D341Med (cell line): ENCODE results near the gene ARIH2.
A peak's percentile ranks its signal among the peaks of the same experiment; 100 is the strongest.
"Not testable (repeated sequence)": the region's sequence is repeated elsewhere in the genome, so short reads cannot be mapped to it uniquely, and the experiment has no call there.

Source experiments
- DNase-seq: peaks from one replicate; pipeline ENCODE4 v3.0.0; 2012; ENCODE audit warnings: low spot score

Gene ARIH2

DNA sequence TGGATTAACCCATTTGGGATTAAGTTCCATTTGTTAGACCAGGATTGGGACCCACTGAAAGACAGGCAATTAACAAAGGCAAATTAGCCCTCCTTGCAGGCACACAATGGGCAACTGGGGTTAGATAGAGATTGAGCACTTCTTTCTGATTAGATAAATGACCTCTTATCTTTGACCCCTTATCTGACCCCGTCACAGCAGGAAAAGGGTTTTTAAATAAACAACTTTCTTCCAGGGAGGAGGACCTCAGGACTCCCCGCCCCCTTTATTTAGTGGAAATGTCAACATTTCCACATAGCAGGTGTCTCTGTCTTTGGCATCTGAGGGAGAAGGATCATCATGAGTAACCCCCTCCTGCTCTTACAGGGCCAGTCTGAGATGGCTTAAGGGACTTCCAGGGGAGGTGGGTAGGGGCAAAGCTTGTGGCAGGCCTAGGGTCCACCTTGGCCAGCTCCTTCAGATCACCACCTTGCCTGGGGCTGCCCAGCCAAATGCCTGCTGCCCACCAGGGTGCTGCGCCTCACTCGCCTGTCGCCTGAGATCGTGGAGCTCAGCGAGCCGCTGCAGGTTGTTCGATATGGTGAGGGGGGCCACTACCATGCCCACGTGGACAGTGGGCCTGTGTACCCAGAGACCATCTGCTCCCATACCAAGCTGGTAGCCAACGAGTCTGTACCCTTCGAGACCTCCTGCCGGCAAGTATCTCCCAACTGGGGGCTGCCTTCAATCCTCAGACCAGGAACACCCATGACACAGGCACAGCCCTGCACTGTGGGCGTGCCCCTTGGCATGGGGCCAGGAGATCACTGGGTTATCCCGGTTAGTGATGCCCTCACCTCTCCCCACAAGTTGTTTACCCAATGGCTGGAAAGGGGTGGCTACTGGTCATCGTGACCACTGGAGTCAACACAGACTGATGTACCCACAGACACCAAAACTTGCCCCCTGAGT is 86.0 kb downstream of the ARIH2 start:
- no peak for DNase-seq

DNA sequence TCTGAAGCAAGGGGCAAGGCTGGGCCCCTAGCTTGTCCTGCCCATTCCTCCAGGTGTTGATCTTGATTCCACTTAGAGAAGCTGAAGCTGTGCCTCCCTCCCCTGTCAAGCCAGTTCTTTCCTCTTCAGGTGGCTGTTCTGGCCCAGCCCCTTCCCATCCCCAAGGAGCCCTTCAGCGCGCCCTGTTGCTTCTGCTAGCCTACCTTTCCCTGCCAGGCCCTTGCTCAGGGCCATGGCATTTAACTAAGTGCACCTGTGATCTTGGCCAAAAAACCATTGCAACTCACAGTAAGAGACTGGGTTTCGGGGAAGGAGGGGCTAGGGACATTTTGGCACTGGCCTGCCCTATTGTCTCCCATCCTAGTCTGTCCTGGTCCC is 86.7 kb downstream of the ARIH2 start:
- no peak for DNase-seq

DNA sequence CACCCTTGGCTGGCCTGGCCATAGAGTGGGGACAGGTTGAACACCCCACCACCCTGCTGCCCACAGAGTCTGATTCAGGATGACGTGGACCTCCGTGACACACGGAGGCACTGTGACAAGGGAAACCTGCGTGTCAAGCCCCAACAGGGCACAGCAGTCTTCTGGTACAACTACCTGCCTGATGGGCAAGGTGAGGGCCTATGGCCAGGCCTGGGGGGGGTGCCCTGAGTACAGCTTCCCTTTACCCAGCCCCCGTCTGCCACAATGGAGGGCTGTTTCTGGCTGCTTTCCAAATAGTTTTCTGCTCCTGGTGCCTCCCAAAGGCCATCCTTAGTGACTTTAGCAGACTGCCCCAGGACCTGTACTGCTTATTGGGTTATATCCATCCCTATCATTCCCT is 87.4 kb downstream of the ARIH2 start:
- no peak for DNase-seq

DNA sequence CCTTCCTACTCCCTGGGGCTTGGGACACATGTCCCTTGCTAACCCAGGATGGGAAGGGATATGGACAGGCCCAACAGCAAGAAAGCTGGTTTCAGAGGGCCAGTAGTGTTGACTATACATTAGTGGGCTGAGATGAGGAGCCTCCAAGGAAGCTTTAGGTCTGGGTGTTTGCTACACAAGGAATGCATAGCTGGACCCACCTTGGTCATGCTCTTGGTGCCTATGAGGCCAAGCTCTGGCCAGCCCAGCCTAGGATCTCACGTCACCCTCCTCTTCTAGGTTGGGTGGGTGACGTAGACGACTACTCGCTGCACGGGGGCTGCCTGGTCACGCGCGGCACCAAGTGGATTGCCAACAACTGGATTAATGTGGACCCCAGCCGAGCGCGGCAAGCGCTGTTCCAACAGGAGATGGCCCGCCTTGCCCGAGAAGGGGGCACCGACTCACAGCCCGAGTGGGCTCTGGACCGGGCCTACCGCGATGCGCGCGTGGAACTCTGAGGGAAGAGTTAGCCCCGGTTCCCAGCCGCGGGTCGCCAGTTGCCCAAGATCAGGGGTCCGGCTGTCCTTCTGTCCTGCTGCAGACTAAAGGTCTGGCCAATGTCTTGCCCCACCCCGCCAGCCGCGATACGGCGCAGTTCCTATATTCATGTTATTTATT is 87.9 kb downstream of the ARIH2 start:
- peak; percentile 55 for DNase-seq

DNA sequence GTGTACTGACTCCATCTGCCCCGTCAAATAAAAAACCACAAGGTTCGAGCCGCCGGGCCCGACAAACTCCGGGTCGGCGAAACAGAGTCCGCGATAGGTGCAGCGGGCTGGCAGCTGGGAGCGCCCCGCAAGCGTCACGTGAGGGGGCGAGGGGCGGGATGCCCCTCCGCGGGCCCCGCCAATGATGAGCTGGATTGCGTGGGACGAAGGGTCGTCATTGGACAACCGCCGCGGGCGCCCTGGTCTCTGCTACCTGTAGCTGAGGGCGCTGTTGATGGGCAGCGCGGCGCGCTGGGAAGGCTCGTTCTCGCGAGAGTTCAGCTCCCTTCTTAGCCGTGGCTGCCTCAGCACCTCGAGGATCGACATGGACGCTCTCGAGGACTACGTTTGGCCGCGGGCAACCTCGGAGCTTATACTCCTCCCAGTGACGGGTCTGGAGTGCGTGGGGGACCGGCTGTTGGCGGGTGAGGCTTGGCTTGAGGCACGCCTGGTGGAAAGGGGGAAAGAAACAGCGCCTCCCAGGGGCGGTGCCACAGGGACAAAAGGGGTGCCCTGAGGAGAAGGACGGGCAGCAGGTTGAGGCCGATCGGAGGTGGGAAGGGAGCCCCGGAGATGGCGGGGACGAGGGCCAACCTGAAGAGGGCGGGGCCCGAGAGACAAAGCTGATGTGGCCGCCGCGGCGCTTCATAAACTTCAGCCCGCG is 88.6 kb downstream of the ARIH2 start, which contains the start of gene WDR6:
TSS of gene WDR6 (plus strand) at position 324 of the 703 bp plus-strand sequence. CDS start at position 365, 41 bp downstream.
- DNase-seq, result peak; percentile 99

DNA sequence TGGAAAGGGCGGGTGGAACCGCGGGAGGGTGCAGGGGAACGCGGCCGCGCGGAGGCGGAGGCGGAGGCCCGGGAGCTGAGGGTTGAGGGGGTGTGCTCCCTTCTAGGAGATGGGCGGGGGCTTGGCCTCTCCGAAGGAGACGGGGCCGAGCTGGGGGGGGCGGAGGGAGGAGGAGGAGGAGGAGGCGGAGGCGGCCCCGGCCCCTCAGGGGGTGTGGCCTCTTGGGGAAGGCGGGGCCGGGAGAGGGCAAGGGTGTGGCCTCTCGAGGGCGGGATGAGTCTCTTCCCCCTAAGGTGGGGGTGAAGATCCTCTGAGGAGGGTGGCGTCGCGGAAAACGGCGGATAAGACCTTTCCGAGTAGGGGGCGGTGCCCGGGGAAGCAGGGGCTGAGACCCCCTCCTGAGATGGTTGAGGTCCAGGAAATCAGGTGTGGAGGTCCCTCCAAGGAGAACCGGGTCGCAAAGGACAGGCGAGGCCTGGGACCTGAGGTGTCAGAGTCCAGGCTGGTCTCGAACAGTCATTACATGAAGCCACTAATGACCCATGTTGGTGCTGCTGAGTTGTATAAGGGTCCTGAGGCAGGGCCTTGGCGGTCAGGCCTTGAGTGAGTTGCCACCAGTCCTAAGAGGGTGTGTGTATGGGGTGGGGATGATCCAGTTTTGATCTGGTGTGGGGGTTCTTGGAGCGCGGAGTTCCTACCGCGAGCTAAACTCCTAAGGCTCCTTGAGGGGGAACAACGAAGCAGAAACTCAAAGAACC is 89.3 kb downstream of the ARIH2 start:
- DNase-seq, result peak; percentile 92

DNA sequence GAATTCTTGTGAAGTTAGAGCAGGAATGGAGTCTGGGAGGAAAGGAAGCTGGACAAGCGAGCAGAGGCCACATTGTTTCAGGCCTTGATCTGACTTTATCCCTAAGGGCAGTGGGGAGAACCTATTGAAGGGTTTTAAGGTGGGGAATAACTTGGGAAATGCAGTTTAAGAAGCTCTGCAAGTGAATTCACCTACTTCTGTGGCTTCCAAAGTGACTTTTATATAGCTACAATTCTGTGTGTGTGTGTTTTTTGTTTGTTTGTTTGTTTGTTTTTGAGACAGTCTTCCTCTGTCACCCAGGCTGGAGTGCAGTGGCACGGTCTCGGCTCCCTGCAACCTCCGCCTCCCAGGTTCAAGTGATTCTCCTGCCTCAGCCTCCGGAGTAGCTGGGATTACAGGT is 90.0 kb downstream of the ARIH2 start:
- not testable (repeated sequence) for DNase-seq

DNA sequence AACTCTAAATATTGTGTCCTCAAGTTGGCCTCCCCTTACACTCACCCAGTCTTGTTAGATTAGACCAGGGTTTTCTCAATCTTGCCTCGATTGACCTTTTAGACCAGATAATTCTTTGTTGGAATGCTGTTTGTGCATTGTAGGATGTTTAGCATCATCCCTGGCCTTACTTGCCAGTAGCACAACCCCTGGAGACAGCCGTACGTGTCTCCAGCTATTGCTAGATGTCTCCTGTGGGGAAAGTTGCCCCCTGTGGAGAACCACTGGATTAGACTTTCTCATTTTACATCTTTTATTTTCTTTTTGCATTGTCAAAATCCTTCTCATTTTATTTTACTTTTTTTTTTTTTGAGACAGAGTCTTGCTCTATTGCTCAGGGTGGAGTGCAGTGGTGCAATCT is 90.8 kb downstream of the ARIH2 start:
- no peak for DNase-seq

DNA sequence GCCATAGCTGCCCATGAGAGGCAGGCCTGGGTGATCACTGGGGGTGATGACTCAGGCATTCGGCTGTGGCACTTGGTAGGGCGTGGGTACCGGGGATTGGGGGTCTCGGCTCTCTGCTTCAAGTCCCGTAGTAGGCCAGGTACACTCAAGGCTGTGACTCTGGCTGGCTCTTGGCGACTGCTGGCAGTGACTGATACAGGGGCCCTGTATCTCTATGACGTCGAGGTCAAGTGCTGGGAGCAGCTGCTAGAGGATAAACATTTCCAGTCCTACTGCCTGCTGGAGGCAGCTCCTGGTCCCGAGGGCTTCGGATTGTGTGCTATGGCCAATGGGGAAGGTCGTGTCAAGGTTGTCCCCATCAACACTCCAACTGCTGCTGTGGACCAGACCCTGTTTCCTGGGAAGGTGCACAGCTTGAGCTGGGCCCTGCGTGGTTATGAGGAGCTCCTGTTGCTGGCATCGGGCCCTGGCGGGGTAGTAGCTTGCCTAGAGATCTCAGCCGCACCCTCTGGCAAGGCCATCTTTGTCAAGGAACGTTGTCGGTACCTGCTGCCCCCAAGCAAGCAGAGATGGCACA is 93.9 kb downstream of the ARIH2 start:
- DNase-seq, result no peak

DNA sequence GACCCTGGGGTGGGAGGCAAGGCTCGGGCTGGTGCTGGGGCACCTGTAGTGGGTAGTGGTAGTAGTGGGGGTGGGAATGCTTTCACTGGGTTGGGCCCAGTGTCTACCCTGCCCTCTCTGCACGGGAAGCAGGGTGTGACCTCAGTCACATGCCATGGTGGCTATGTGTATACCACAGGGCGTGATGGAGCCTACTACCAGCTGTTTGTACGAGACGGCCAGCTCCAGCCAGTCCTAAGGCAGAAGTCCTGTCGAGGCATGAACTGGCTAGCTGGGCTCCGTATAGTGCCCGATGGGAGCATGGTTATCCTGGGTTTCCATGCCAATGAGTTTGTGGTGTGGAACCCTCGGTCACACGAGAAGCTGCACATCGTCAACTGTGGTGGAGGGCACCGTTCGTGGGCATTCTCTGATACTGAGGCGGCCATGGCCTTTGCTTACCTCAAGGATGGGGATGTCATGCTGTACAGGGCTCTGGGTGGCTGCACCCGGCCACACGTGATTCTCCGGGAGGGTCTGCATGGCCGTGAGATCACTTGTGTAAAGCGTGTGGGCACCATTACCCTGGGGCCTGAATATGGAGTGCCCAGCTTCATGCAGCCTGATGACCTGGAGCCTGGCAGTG is 94.6 kb downstream of the ARIH2 start:
- DNase-seq, result no peak

DNA sequence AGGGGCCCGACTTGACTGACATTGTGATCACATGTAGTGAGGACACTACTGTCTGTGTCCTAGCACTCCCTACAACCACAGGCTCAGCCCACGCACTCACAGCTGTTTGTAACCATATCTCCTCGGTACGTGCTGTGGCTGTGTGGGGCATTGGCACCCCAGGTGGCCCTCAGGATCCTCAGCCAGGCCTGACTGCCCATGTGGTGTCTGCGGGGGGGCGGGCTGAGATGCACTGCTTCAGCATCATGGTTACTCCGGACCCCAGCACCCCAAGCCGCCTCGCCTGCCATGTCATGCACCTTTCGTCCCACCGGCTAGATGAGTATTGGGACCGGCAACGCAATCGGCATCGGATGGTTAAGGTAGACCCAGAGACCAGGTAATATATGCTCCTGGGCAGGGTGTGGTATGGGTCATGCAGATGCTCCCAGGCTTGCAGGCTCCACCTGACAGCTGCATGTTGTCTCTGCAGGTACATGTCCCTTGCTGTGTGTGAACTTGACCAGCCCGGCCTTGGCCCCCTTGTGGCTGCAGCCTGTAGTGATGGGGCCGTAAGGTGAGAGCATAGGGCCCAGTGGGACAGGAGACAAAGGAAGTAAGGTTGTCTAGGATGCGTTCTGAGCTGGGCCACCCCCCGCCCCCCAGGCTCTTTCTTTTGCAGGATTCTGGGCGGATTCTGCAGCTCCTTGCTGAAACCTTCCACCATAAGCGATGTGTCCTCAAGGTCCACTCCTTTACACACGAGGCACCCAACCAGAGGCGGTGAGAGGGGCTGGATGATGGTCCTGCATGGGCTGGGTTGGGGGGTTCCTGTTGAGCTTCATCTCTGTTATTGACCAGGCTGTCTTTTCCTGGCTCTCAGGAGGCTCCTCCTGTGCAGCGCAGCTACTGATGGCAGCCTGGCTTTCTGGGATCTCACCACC is 95.4 kb downstream of the ARIH2 start:
- DNase-seq, result peak; percentile 61

DNA sequence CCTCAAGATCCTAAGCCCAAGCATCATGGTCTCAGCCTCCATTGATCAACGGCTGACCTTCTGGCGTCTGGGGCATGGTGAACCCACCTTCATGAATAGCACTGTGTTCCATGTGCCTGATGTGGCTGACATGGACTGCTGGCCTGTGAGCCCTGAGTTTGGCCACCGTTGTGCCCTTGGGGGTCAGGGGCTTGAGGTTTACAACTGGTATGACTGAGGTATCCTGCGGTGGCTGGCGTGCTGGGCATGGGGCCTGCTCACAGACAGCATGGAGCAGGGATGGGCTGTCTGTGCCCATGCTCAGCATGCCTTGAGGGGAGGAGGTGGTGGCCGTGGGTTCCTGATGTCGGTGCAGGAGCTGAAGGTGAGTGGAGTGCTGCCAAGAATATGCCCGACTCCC is 96.4 kb downstream of the ARIH2 start:
- no peak for DNase-seq

DNA sequence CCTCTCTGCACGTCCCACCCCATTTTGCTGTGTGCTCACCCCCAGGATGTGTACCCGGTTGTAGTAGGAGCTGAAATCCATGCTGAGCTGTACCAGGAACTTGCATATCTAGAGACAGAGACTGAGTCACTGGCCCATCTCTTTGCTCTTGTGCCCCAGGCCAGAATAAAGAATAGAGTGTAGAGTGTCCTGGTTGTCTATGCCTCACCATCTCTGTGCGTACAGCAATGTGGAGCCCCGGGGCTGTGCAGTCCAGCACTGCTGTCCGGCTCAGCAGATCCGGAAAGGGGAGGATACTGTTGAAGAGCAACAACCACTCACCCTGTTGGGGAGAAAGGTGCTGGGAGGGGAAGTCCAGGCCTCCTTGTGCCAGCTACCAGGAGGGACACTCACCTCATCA is 97.1 kb downstream of the ARIH2 start:
- no peak for DNase-seq

DNA sequence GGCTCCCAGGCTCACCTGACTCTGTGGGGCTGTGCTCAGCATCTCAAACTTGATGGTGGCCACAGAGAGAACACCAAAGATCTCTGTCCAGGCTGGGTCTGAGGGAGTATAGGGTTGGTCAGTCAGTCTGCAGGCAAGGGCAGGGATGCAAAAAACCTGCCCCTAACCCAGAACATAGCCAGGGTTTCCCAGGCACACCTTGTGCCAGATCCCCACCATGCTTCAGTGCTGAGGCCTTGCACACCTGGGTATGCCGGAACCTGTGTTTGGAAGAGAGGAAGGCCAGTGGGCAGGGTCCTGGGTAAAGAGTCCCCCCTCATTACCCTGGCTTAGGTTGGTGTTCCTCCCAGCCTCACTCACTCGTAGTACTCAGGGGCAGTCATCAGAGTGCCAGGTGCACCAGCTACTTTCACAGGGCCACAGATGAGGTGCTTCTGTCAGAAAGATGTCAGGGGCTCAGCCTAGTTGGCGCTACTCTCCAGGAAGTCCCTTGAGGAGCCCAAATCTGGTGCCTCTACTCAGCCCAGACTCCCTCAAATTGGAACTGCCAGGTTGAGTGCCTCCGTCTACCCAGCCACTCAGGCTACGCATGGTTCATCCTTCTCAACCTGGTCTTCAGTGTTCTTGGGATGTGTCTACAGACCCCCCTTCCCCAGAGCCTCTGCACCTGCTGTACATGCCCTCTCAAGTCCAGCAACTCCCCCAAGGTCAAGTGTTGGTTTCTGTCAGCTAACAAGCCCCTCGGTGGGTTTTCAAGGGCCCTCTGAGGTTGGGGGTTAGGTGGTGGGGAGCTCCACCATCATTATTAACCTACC is 98.0 kb downstream of the ARIH2 start:
- DNase-seq, result no peak

DNA sequence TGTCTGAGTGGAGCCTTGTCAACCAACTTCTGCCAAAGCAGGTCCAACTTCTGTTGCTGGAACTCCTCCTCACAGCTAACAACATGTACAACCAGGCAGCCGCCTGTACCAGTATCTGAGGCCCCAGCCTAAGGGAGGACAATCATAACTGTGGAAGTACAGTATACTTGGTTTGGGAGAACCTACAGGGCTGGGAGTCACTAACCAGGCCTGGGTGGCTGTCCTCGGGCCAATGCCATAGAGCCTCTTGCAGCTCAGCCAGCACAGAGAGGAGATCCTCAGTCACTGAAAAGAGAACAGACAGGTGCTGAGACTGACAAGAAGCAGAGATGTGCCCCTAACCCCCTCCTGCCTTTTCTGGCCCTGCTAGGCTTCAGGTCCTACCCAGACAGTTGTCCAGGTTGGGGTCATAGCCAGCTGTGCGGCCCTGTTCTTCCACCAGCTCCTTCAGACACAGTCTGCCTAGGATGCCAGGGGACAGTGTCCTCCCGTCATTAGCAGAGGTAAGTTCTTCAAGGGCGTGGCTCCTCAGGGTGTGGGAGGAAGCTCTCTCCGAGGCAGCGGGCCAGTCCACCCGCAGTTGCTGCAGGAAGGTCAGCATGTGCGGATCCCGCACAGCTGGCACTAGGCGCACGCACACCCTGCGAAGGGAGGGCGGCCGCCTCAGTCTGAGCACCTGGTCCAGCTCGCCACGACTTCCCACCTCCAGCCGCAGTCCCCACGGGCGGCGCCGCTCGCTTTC is 98.8 kb downstream of the ARIH2 start:
- DNase-seq, result no peak

DNA sequence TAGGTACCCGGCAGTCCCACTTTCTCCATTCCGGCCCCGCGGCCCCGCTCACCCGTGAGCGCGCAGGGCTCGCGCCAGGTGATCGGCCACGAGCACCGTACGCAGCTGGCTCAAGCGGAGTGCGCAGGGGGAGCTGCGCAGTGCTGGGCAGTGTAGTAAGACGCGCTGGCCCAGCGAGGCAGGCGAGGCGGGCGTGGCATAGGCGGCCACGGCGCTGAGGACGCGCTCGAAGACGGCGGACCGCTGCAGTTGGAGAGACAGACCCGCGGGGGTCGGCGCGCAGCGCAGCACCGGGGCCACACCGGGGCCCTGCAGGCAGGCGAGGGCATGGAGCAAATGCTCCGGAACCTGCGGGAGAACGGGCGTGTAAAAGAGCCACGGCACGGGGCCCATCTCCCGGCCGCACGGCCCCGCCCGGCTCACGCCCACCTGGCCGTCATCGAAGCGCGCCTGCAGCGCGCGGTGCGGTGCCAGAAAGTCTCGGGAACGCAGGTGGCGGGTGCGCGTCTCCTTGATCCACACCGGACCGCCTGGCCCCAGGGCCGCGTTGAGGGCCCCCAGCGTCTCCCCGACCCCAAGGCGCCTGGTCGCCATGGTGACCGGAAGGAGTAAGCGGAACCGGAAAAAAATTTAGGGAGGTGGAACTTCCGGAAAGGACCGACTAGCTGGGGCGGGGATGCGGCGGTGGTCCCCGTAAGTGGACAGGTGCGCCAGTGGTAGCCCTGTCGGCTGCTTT is 99.5 kb downstream of the ARIH2 start, which contains the start of gene DALRD3:
TSS of gene DALRD3 (minus strand) at position 610 of the 736 bp plus-strand sequence. CDS start at position 594, 16 bp downstream.
- peak; percentile 77 for DNase-seq

DNA sequence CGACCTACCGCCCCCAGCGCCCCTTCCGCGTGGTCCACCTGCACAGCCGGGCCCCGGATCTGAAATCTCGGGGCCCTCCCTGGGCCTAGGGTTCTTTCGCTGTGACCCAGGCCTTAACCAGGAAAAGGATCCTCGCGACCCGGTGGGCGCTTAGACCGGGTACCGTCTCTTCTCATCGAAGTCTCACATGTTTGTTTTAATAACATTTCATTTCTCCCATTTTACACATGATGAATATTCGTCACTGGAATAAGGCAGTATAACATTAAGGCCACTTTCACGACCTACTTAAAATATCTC is 100.0 kb downstream of the ARIH2 start:
- DNase-seq, result no peak

DNA sequence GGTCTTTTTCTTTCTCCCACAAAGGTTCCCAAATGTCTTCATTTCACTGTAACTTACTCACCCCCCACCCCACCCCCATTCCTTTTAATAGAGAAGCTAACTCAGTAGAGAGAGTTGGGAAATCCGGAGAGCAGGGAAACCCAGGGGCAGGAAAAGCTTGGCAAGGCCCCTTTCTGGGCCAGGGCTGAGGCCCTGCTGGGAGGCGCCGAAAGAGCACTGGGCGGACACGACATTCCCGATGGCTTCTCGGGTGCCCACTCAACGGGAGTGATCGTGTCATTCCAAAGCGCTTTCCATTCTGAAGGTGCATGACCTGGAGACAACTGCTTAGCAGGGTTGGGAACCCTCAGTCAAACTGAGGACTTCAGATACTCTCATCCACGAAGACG is 101.3 kb downstream of the ARIH2 start:
- DNase-seq, result no peak
